Stimulated activated CD8-positive, alpha-beta memory T cell treated with anti-CD3 and anti-CD28 coated beads, Interleukin-7, amount 100 ng/mL, for 24 hours (primary cell): Measurements from ENCODE around the gene RAP2B.
"Not testable (repeated sequence)": the region's sequence is repeated elsewhere in the genome, so short reads cannot be mapped to it uniquely, and the experiment has no call there.

ENCODE experiments used
- DNase-seq: peaks from one replicate; pipeline ENCODE4 v3.0.0-alpha.2; 2020; ENCODE audit warnings: low read depth

RAP2B gene

DNA sequence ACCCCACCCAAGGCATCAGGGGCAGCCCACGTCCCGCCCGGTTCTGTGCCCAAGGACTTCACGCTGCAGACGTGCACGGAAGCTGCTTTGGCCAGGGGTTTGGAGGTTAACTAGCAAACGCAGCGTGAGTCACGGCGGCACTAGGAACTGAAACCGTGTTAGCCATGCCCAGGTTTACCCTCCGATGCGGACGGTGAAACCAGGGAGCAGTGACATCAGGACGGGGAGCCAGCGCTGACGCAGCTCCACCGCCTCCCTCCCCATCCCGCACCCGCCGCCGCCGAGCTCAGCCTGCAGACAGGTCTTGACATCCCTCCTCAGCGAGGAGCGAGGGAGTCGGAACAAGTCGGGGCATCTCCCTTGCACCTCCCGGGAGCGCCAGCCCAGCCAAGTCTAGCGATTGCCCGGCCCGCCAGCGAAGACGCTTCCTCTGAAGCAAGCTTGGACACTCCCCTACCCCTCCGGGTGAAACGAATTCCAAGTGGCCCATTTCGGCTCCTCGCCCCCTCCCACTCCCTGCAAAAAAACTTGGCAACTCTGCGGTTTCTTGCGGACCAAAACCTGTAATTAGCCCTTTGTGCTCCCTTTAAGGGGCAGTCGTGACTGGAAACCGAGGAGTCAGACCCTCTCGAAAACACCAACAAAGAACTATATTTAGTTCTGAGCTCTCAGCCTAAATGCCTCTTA, 1.4 kb upstream of the RAP2B start:
- peak; percentile 45 for DNase-seq

DNA sequence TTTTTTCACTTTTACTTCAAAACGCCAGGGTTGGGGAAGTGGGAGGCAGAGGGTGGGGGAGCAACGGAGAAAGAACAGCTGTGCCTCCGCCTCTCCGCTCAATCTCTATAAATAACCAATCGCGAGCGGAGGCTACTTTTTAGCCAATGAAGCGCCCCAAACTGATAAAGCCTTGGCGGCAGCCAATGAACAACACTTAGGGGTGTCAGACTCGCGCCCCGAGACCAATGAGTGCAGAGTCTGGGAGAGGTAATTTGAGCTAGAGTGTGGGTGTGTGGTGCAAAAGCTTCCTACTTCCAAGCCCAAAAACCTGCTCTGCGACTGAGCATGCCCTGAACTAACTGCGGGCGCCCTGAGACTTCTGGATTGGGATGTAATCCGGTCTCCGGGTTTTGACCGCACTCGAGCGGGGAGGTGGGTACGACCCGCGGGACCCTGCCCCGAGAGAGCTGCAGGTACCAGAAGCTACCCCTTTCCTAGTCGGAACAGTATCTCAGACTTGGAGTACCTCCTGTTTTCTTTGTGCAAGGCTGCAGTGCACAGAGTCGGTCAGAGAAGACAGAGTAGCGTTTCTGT, 800 bp upstream of the RAP2B start:
- DNase-seq: peak; percentile 74

DNA sequence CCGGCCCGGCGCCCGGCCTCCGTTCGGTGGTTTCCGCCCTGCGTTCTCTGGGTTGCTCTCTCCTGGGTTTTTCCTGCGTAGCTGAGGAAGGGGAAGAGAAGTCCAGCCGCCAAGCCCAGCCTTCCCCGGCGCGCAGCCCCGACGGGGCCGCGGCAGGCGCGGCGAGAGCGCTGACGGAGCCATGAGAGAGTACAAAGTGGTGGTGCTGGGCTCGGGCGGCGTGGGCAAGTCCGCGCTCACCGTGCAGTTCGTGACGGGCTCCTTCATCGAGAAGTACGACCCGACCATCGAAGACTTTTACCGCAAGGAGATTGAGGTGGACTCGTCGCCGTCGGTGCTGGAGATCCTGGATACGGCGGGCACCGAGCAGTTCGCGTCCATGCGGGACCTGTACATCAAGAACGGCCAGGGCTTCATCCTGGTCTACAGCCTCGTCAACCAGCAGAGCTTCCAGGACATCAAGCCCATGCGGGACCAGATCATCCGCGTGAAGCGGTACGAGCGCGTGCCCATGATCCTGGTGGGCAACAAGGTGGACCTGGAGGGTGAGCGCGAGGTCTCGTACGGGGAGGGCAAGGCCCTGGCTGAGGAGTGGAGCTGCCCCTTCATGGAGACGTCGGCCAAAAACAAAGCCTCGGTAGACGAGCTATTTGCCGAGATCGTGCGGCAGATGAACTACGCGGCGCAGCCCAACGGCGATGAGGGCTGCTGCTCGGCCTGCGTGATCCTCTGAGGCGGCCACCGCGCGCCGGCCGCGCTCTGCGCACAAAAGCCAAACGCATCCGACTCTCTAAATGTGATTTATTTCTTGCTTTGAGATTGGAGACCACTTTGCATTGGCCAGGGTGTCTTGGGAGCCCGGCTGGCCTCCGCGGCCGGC, 727 bp downstream of the RAP2B start:
- DNase-seq: peak; percentile 10

DNA sequence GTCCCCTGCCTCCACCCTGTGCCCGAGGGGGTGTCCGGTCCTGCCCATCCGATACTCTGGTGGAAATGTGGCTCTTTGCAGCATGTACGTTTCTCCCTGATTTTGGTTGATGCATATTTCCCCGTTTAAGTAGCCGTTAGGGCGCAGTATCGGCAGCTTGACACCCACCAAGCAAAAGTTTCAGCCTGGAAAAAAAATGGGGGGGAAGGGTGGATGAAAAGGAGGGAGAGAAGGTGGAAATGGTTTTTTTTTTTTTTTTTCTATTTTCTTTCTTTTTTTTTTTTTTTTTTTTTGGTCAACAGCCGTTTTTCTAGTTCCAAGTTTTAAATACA, 1.3 kb downstream of the RAP2B start:
- DNase-seq: no peak

DNA sequence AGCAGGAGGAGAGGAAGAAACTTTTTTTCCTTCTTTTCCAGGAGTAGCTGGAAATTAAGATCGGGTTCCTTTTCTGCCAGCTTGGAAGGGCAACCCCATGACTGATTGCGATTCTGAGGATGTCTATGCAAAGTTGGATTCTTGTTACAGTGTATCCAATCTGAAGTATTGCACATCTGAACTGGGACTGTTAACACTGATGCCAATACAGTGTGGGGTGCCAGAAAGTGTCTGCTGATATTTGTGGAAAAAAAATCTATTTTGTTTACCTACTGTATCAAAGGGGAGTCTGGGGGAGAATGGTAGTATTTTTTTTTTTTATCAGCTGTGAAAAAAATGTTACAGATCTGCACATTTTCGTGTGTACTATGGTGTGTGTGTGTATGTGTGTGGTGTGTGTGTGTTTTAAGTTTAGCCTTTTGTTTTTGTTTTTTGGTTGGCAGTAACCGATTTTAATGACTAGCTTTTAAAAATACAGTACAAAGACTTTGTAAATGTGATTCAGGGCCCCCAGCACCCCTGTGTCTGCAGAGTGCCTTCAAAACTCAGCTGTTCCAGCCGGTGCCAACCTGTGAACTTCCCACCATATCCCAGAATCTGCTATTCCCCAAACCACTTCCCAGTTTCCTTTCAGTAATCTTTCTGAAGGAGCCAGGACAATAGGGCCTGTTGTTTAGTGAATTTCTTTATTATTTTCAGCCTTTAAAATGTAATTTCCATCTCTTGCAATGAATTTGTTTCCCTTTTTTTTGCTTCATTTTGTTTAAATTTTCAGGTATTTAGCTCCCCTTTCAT, 1.9 kb downstream of the RAP2B start:
- no peak for DNase-seq

DNA sequence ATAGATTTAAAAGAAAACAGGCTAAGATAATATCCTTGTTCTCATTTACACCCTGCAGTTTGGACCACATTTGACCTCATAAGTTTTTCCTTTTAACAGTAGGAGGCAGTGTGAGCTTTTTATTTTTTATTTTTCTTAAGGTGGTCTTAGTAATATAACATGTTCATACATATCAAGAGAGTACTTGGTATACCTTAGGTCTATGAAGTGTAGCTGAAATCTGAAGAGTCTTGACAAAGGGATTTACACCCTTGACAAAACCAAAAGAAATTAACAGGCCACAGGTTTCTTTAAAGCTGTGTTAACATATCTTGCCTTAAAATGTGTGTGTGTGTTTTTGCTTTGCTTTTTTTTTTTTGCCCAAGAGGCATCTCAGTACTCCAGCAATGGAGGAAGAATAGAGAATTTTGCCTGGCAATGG, 3.2 kb downstream of the RAP2B start:
- DNase-seq: no peak

DNA sequence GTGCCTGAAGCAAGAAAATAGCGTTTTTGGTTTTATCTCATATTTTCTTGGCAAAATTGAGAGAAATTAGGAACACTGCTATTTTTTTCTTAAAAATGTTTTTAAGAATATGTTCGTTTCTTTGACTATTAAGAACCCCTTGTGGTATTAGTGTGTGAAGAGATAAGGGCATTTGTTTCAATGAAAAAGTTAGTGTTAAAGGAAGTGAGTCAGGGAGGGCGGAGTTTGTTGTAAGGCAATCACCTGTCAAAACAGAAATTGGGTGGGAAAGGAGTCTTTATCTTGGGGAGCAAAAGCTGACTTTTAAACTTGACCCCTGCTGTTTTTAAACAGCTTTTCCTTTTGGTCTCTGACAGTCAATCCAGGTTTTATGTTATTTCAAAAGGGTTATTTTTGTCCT, 4.2 kb downstream of the RAP2B start:
- no peak for DNase-seq

DNA sequence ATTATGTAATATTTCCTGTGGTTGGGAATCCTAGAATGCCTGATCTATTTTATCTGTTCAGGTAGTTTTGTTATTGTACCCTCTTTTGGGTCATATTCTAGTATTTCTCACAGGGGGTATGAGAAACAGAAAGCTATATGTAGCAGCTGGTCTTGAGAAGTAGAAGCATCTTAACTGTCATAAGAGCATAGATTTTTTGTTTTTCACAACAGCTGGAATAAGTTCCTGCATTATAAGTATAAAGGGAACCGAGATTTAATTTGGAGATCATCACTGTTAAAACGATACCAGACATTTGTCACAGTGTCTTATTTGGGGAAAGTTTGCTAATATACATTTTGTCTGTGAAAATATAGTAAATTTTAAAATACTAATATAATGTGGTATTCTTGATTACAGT, 4.8 kb downstream of the RAP2B start:
- DNase-seq: no peak

DNA sequence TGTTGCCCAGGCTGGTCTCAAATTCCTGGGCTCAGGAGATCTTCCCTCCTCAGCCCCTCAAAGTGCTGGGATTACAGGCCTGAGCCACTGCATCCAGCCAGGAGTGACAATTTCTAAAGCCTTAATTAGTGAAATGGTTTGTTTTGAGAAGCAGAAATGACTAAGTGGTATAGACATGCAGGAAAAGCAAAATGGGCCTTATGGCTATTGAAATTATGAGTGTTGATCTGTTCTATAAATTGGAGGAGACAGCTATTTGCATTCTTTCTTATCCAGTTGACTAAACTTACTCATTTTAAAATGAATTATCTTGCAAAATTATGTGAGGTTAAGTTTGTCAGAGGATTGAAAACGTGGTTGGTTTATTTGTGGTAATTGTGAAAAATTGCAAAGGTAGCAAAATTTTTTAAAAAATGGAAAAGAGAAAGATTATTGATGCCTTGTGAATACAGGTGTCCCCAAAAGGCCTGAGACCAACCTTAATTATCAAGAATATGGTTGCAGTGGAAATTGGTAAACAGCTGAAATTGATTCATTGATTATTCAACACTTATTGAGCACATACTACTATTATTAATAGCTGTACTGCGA, 7.9 kb downstream of the RAP2B start:
- no peak for DNase-seq

DNA sequence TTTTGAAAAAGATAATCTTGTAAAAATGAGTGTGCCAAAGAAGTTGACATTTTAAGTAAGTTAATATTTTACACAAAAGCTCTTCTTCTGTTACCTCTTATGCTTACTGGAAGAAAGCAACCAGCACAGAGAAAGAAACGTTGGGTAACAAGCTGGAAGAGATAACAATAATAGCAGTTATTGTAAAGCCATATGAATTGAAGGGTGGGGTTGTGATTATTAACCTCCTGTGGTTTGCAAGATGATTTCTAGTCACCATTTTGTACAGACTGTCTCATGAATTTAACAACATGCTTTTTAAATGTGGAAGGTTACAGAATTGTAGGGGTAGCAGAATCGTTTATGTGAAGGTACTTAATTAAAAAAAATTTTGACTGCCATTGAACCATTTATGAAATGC, 9.2 kb downstream of the RAP2B start:
- DNase-seq: no peak

DNA sequence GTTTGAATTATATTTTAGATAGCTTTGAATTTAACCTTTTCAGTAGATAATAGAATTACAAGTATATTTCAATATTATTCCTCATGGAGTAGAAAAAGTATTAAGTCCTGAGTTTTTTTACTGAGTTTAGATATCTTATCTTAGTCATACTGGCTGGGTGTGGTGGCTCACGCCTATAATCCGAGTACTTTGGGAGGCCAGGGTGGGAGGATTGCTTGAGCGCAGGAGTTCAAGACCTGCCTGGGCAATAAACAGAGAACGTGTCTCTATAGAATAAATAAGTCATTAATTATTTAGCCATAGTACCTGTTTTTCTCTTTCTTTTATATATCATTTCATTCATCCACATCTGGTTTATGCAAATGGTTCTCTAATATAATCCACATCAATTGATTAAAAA, 9.9 kb downstream of the RAP2B start:
- DNase-seq: no peak

DNA sequence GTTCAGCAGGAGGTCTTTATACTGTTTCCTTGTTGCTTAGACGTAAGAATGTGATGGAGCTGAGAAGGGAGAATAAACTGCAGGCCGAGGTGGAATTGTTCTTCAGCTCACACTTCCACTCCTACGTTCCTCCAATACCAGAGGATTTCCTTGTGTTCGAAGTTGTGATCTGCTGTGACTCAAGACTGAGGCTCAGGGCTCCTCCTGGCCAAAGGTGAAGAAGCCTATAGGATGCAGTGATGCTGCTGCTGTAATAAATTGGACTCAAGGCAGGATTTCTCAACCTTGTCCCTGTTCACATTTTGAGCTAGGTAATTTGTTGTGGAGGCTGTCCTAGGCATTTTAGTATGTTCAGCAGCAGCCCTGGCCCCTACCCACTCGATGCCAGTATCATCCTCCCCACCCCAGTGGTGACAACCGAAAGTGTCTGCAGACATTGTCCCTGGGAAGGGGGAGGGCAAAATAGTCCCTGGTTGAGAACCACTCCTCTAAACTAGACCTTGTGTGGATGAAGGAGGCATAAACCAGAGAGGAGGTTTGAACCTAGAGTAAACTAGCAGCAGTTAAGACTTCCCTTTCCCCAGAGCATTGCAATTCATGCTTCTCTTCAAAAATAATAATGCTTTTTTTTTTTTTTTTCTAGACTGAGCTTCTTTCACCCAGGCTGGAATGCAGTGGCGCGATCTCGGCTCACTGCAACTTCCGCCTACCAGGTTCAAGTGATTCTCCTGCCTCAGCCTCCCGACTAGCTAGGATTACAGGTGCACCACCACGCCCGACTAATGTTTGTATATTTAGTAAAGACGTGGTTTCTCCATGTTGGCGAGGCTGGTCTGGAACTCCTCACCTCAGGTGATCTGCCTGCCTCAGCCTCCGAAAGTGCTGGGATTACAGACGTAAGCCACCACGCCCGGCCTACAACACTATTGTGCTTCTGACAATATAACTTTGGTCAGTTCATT, 11.1 kb downstream of the RAP2B start:
- DNase-seq: no peak

DNA sequence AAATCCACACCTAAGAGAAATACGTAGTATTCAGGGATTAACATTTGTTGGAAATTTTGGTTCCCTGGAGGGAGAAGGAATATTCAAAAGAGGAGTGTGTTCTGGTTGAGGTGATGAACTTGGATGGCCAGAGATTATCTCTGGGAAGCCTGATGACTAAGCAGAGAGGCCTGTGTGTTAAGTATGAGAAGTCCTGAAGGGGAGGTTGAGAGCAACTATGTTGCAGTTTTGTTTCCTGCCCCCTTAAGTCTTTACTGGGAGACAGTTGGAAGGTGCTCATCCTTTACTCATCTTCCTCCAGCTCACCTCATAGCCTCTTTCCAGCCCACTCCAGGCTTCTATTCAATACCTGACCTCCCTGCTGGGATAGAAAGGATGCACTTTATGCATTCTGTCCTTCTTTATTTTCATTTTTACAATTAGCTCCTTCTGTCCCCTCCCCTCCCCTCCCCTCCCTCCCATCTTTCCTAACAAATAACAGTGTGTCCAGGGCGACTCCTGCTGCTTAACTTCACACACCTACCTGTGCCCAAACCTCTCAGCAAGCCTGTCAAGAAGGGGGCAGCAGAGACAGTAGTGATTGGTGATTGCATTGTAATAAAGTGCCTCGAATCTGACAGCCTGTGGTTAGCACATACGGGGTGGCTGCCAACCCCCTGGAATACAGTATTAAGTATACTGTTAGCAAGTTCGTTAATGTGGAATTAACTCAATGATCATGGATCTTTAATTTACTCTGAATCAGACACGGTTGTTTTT, 11.9 kb downstream of the RAP2B start:
- DNase-seq: no peak

DNA sequence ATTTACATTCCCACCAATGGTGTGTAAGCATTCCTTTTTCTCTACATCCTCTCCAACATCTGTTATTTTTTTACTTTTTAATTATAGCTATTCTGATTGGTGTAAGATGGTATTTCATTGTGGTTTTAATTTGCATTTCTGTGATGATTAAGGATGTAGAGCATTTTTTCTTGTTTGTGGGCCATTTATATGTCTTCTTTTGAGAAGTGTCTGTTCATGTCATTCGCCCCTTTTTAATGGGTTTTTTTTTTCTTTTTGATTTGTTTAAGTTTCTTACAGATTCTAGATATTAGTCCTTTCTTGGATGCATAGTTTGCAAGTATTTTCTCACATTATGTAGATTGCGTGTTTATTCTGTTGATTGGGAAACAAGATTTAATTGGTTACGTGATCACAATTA, 14.2 kb downstream of the RAP2B start:
- no peak for DNase-seq

DNA sequence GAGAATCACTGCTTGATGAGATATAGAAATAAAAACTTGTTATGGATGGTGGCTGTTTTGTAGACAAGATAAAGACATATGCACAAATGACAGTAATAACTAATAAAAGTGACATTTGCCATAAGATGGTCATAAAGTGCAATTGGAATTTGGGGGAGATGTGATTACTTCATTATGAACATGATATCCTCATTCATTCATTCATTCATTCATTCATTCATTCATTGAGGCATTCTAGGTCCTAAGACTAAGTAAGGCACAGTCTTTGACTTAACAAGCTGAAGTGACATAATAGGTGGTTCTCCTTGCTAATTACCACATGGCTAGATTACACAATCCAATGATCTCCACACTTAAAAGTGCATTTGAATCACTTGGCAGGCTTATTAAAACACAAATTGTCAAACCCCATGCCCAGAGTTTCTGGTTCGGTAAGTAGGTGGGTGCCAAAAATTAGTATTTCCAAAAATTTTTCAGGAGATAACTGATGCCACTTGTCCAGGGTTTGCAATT, 18.9 kb downstream of the RAP2B start:
- DNase-seq: no peak

DNA sequence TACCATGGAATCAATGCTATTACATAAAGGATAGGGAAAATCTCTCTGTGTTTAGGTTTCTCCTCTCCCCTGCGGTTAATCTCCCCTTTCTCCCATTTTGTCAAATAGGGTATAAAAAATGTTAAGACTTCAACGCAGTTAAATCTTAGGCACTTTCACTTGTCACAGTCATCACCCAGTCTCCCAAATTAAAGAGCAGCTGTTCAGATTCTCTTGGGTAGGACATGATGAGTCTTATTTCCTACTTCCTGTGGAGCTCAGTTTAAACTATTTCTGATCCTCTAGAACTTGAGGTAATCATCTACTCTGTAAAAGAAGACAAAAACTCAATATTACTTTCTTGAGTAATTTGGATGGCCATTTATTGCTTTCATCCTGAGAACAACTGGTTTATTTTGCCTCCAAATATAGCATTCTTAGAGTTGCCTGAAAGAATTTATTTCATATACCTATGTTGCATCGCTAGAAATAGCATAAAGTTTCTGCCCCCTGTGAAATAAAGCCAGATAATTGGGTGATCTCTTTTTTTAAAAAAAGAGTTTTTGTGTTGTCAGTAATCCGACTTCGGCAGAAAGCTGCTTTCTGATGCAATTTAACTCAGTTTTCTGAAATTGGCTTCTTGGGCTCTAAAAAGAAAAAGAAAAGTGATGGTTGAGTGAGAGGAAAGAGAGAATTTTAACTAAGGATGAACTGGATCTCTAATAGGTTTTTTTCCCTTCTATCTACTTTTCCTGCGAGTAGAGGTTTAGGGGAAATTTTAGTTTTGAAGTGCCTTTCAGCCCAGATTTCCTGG, 20.7 kb downstream of the RAP2B start:
- no peak for DNase-seq

DNA sequence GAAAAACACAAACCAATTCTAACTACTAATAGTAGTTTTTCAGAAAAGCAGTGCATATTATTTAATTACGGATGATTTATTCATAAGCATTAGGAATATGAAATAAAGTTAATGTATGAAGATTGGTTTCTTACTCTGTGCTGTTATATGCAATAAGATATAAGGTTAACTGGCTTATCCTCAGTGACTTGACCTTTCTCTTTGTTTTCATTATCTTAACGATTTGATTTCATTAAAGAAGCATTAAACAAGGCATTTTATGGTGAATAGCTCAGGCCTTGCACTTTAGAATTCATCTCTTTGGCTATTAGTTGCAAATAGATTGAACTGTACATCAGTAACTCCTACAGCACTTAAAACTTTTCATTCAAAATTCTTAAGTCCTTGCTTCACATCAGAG, 28.9 kb downstream of the RAP2B start:
- no peak for DNase-seq

DNA sequence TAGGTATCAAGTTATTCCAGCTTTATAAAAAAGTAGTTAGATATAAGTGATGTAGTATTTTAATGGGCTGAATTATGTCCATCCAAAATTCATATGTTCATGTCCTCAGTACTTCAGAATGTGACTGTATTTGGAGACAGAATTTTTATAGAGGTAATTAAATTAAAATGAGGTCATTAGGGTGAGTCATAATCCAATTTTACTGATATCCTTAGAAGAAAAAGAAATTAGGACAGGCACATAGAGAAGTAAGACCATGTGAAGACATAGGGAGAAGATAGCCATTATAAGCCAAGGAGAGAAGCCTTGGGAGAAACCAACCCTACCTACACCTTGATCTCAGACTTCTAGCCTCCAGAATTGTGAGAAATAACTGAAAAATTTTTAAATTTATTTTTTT, 30.3 kb downstream of the RAP2B start:
- DNase-seq: no peak

DNA sequence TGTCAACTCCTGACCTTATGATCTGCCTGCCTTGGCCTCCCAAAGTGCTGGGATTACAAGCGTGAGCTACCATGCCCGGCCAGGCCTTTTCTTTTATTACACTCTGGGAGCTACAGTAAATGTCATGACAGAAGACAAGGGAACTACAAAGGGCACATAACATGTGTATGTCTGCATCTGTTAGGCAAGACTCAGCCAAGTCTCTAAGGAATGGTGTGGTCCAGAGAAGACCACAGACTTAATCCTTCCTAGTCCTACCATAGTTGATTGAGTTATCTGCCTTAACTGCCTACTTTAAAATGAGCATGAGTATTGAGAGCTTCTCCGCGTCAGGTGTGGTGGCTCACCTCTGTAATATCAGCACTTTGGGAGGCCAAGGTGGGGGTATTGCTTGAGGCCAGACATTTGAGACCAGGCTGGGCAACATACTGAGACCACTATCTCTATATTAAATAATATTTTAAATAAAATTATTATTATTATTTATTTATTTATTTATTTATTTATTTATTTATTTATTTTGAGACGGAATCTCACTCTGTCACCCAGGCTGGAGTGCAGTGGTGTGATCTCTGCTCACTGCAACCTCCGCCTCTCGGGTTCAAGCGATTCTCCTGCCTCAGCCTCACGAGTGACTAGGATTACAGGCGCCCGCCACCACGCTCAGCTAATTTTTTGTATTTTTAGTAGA, 31.9 kb downstream of the RAP2B start:
- not testable (repeated sequence) for DNase-seq
